Measurements from ENCODE around the gene SLC16A3. TPM values are rescaled to one million over a fixed set of nuclear protein-coding genes. Genes with fewer than 3 reads are reported as not detected.

Gene SLC16A3
- total RNA-seq, 4 donors from 2014 or later = 10.5 to 36.0 (median 21.4) TPM

DNA sequence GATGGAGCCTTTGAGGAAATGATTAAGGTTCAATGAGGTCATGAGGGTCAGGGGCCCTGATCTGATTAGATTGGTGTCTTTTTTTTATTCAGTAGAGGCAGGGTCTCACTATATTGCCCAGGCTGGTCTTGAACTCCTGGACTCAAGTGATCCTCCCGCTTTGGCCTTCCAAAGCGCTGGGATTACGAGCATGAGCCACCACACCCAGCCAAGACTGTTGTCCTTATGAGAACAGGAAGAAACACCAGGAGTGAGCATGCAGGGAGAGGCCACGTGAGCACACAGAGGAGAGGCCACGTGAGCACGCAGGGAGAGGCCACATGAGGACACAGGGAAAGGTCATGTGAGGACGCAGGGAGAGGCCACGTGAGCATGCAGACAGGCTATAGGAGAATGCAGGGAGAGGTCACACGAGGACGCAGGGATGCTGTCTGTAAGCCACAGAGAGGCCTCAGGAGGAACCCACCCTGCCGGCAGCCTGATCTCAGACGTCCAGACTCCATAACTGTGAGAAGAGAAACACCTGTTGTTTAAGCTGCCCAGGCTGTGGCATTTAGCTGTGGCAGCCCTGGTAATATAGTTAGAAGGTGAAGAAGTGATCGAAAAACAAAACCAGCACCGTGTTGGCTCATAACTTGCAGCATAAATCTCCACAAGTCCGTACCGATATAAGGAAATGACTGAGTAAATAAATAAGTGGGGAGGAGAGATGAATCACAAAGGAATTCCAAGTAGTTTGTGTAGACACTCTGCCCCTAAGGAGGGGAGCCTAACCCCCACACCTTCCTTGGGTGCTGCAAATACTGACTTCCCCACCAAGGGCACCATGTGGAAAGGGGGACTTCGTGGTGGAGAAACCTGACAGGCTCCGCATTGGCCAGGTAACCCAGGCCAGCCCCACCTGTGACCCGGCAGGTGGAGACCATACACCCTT lies 59.3 kb downstream of the SLC16A3 start:
- Histone ChIP-seq H3K4me1 (peaks cover 0 to 37% (median 13%) of the 10 kb centered on the region in 4 donors), H3K9me3 (no peaks in the 10 kb centered on the region), H3K27me3 (no peaks in the 10 kb centered on the region), H3K4me3 (no peak overlapping the region), H3K27ac (peak overlapping the region in 2 of 4 donors; percentile 23 to 29), H3K36me3 (no peaks in the 10 kb centered on the region)
- no peak for TF ChIP-seq POLR2A (IDR thresholded peaks at IDR 0.05)
- TF ChIP-seq EP300 (IDR thresholded peaks at IDR 0.05) = peak in 1 of 2 donors; percentile 18
- 72 to 73% methylated on average over 19 of the region's 19 CpGs for WGBS, 2 donors
- no peak for DNase-seq (ENCODE audit: low spot score in 2 of 2)

Other genes starting within 250 kb of the SLC16A3 start
- 100 to 1,000 TPM in 1 of 4 donors, 10 to 100 TPM in 3; 69.9 to 143 (median 78.0) TPM for gene CENPX, start 206.2 kb upstream of the SLC16A3 start, total RNA-seq
- 10 to 100 TPM; 13.1 to 25.8 (median 15.3) TPM for gene LRRC45, start 205.7 kb upstream of the SLC16A3 start, total RNA-seq
- gene RAC3, start 197.4 kb upstream of the SLC16A3 start, total RNA-seq = 10 to 100 TPM in 1 of 4 donors, 1 to 10 TPM in 3; 2.4 to 14.7 (median 5.4) TPM
- 100 to 1,000 TPM; 236 to 347 (median 269) TPM for gene DCXR, start 191.3 kb upstream of the SLC16A3 start, total RNA-seq
- gene RFNG, start 177.2 kb upstream of the SLC16A3 start, total RNA-seq = 10 to 100 TPM; 43.5 to 70.2 (median 64.4) TPM
- gene GPS1, start 177.1 kb upstream of the SLC16A3 start, total RNA-seq = 100 to 1,000 TPM in 2 of 4 donors, 10 to 100 TPM in 2; 74.9 to 134 (median 92.9) TPM
- 100 to 1,000 TPM in 2 of 4 donors, 10 to 100 TPM in 2; 85.2 to 179 (median 106) TPM for gene DUS1L, start 163.2 kb upstream of the SLC16A3 start, total RNA-seq
- 100 to 1,000 TPM; 129 to 319 (median 160) TPM for gene FASN, start 130.8 kb upstream of the SLC16A3 start, total RNA-seq
- gene CCDC57, start 16.2 kb upstream of the SLC16A3 start, total RNA-seq = 10 to 100 TPM; 33.5 to 91.2 (median 47.9) TPM
- gene CSNK1D, start 44.7 kb downstream of the SLC16A3 start, total RNA-seq = 100 to 1,000 TPM in 3 of 4 donors, 10 to 100 TPM in 1; 93.9 to 160 (median 124) TPM
- under 1 TPM in 2 of 4 donors, not detected in 2; 0.63 to 0.90 TPM for gene CD7, start 88.6 kb downstream of the SLC16A3 start, total RNA-seq
- gene SECTM1, start 104.7 kb downstream of the SLC16A3 start, total RNA-seq = 10 to 100 TPM in 3 of 4 donors, 1 to 10 TPM in 1; 6.9 to 12.6 (median 11.3) TPM
- not detected for gene TEX19, start 130.2 kb downstream of the SLC16A3 start, total RNA-seq
- gene UTS2R, start 142.7 kb downstream of the SLC16A3 start, total RNA-seq = under 1 TPM in 1 of 4 donors, not detected in 3; 0.20 TPM
- 100 to 1,000 TPM in 1 of 4 donors, 10 to 100 TPM in 3; 65.6 to 143 (median 95.1) TPM for gene HEXD, start 189.3 kb downstream of the SLC16A3 start, total RNA-seq
- 10 to 100 TPM; 23.7 to 51.6 (median 40.7) TPM for gene OGFOD3, start 189.5 kb downstream of the SLC16A3 start, total RNA-seq
- gene CYBC1, start 221.7 kb downstream of the SLC16A3 start, total RNA-seq = 100 to 1,000 TPM in 2 of 4 donors, 10 to 100 TPM in 2; 45.4 to 106 (median 86.4) TPM
- gene NARF, start 229.7 kb downstream of the SLC16A3 start, total RNA-seq = 10 to 100 TPM; 25.8 to 79.2 (median 59.9) TPM